ENCODE measurements around the gene CLTA. TPM values are rescaled to one million over a fixed set of nuclear protein-coding genes. Genes with fewer than 3 reads are reported as not detected.

CLTA gene
- total RNA-seq, 1 donor from 2014 or later, result 199 TPM

DNA sequence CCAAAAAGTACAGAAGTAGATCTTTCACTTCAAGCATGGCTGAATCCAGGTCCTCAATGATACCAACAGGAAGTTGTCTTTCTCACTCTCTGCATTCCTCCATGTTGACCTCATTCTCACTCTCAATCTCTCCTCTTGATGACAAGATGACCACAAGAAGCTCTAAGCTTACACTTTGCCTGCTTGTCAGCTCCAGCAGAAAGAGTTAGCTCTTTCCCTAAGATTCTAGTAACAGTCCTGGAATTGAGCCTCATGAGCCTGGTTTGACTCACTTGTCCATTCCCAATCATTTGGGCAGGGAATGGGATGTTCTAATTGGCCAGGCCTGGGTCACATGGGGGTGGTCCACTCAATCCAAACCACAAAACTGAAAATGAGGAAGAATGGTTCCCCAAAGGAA is 3.3 kb upstream of the CLTA start:
- Histone ChIP-seq H4K20me1 (ENCODE audit: low read depth) (peaks cover 14% of the 10 kb centered on the region), H3K4me2 (no peak overlapping the region), H3K9ac (no peak overlapping the region), H3K79me2 (ENCODE audit: low read depth) (peaks cover 17% of the 10 kb centered on the region), H3K36me3 (no peaks in the 10 kb centered on the region), H2AFZ (replicated peaks) (no peak overlapping the region), H3K27ac (no peak overlapping the region), H3K27me3 (no peaks in the 10 kb centered on the region), H3K4me1 (peaks cover 14% of the 10 kb centered on the region), H3K4me3 (no peak overlapping the region), H3F3A (ENCODE audit: low read depth) (peaks cover 30% of the 10 kb centered on the region), H3K9me3 (ENCODE audit: low read depth) (no peaks in the 10 kb centered on the region)
- H3K4me1 Mint-ChIP-seq, result peaks cover 18% of the 10 kb centered on the region
- H3K36me3 Mint-ChIP-seq, result no peaks in the 10 kb centered on the region
- no peak for TF ChIP-seq EZH2phosphoT487 (IDR thresholded peaks at IDR 0.05)
- H3K4me3 Mint-ChIP-seq, result no peak overlapping the region
- H3K27ac Mint-ChIP-seq, result no peak overlapping the region
- no peak for DNase-seq (ENCODE audit: low spot score)
- no peaks in the 10 kb centered on the region for H3K9me3 Mint-ChIP-seq
- H3K27me3 Mint-ChIP-seq (ENCODE audit: insufficient read depth, low read depth), result no peaks in the 10 kb centered on the region

DNA sequence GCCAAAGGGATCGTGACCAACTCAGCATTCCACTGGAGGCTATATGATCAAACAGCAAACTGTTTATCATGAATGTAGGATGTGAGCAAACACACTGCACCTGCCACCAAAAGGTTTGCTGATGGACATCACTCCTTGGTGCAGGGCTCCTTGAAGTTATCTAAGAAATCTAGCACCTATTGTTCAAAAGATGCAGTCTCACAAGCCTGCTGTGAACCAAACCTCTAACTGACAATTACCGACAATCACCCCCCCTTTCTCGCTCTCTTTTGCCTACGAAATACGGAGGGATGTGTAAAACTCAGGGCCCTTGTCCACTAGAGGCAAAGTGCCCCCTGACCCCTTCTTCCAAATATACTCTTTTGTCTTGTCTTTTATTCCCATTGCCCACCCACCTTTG is 2.5 kb upstream of the CLTA start:
- peaks cover 20% of the 10 kb centered on the region for H3K4me1 ChIP-seq
- no peak overlapping the region for H3K4me3 ChIP-seq
- no peak overlapping the region for H2AFZ ChIP-seq (replicated peaks)
- no peaks in the 10 kb centered on the region for H3K27me3 ChIP-seq
- H3K9me3 ChIP-seq (ENCODE audit: low read depth), result no peaks in the 10 kb centered on the region
- H3K9me3 Mint-ChIP-seq, result no peaks in the 10 kb centered on the region
- DNase-seq (ENCODE audit: low spot score), result no peak
- H3K27ac ChIP-seq, result no peak overlapping the region
- peaks cover 25% of the 10 kb centered on the region for H3K79me2 ChIP-seq (ENCODE audit: low read depth)
- no peaks in the 10 kb centered on the region for H3K27me3 Mint-ChIP-seq (ENCODE audit: insufficient read depth, low read depth)
- no peaks in the 10 kb centered on the region for H3K36me3 ChIP-seq
- H3K36me3 Mint-ChIP-seq, result no peaks in the 10 kb centered on the region
- H3K4me1 Mint-ChIP-seq, result peaks cover 24% of the 10 kb centered on the region
- H4K20me1 ChIP-seq (ENCODE audit: low read depth), result peaks cover 22% of the 10 kb centered on the region
- H3K4me2 ChIP-seq, result no peak overlapping the region
- no peak overlapping the region for H3K9ac ChIP-seq
- TF ChIP-seq, protein P1, sequence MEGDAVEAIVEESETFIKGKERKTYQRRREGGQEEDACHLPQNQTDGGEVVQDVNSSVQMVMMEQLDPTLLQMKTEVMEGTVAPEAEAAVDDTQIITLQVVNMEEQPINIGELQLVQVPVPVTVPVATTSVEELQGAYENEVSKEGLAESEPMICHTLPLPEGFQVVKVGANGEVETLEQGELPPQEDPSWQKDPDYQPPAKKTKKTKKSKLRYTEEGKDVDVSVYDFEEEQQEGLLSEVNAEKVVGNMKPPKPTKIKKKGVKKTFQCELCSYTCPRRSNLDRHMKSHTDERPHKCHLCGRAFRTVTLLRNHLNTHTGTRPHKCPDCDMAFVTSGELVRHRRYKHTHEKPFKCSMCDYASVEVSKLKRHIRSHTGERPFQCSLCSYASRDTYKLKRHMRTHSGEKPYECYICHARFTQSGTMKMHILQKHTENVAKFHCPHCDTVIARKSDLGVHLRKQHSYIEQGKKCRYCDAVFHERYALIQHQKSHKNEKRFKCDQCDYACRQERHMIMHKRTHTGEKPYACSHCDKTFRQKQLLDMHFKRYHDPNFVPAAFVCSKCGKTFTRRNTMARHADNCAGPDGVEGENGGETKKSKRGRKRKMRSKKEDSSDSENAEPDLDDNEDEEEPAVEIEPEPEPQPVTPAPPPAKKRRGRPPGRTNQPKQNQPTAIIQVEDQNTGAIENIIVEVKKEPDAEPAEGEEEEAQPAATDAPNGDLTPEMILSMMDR (IDR thresholded peaks at IDR 0.05), result no peak
- no peak for TF ChIP-seq EZH2phosphoT487 (IDR thresholded peaks at IDR 0.05)
- TF ChIP-seq EZH2 (IDR thresholded peaks at IDR 0.05), result no peak
- no peak overlapping the region for H3K27ac Mint-ChIP-seq
- H3F3A ChIP-seq (ENCODE audit: low read depth), result peaks cover 30% of the 10 kb centered on the region
- no peak overlapping the region for H3K4me3 Mint-ChIP-seq

DNA sequence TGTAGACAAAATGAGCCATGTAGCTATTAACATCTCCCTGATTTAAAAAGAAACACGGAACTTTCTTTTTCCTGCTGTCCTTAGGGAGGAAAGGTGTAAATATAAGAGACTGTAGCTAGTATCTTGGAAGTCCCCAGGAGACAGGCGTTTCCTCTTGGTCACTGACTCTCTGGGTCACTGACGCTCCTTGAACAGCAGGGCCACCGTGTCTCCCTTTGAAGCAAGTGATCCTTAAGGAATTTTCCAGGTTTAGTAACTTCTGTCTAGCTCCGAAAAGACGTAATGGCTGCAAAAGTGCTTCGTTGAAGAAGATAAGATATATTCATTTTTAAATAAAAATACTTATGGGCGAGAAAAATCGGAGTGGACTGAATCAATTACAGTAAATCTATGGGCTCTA is 745 bp upstream of the CLTA start:
- TF ChIP-seq EZH2 (IDR thresholded peaks at IDR 0.05) (no peak), EZH2phosphoT487 (IDR thresholded peaks at IDR 0.05) (no peak)
- TF ChIP-seq, protein P1 (IDR thresholded peaks at IDR 0.05), result no peak
- Mint-ChIP-seq H3K4me1 (peaks cover 29% of the 10 kb centered on the region), H3K9me3 (no peaks in the 10 kb centered on the region), H3K4me3 (peak overlapping the region; percentile 92), H3K27ac (peak overlapping the region; percentile 46), H3K27me3 (ENCODE audit: insufficient read depth, low read depth) (no peaks in the 10 kb centered on the region), H3K36me3 (peaks cover 1% of the 10 kb centered on the region)
- peak overlapping the region; percentile 85 for H3K4me2 ChIP-seq
- H3K4me3 ChIP-seq, result peak overlapping the region; percentile 78
- peaks cover 20% of the 10 kb centered on the region for H3K4me1 ChIP-seq
- H4K20me1 ChIP-seq (ENCODE audit: low read depth), result peaks cover 39% of the 10 kb centered on the region
- peak; percentile 40 for DNase-seq (ENCODE audit: low spot score)
- no peaks in the 10 kb centered on the region for H3K27me3 ChIP-seq
- no peak overlapping the region for H3K9ac ChIP-seq
- no peaks in the 10 kb centered on the region for H3K36me3 ChIP-seq
- H3K9me3 ChIP-seq (ENCODE audit: low read depth), result no peaks in the 10 kb centered on the region
- peak overlapping the region; percentile 27 for H3K27ac ChIP-seq
- peaks cover 43% of the 10 kb centered on the region for H3K79me2 ChIP-seq (ENCODE audit: low read depth)
- peaks cover 27% of the 10 kb centered on the region for H3F3A ChIP-seq (ENCODE audit: low read depth)
- H2AFZ ChIP-seq (replicated peaks), result peak overlapping the region; percentile 17

DNA sequence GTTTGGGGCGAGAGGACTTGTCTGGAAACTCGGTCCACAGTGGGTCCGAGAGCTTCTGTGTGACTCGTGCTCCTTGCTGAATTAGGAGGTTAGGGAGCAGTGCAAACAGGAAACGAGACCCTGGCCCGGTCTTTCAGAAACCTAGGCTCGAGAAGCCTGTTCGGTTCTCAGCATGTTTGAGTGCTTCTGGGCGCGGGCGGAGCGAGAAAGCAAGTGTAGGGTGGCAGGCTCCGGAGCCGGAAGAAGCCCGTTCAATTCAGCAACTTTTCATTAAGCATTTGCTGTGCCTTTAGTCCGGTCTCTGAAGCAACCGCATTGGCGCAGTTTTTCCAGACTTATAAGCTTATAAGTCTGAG is 547 bp downstream of the CLTA start:
- peak overlapping the region; percentile 92 for H3K4me2 ChIP-seq
- H3K9me3 ChIP-seq (ENCODE audit: low read depth), result no peaks in the 10 kb centered on the region
- peaks cover 49% of the 10 kb centered on the region for H4K20me1 ChIP-seq (ENCODE audit: low read depth)
- H3K27ac Mint-ChIP-seq, result peak overlapping the region; percentile 42
- H3K79me2 ChIP-seq (ENCODE audit: low read depth), result peaks cover 56% of the 10 kb centered on the region
- peaks cover 15% of the 10 kb centered on the region for H3F3A ChIP-seq (ENCODE audit: low read depth)
- no peaks in the 10 kb centered on the region for H3K27me3 Mint-ChIP-seq (ENCODE audit: insufficient read depth, low read depth)
- no peak for TF ChIP-seq EZH2 (IDR thresholded peaks at IDR 0.05)
- TF ChIP-seq, protein P1 (IDR thresholded peaks at IDR 0.05), result no peak
- TF ChIP-seq EZH2phosphoT487 (IDR thresholded peaks at IDR 0.05), result no peak
- H3K4me3 ChIP-seq, result peak overlapping the region; percentile 78
- H2AFZ ChIP-seq (replicated peaks), result no peak overlapping the region
- peaks cover 6% of the 10 kb centered on the region for H3K36me3 Mint-ChIP-seq
- no peaks in the 10 kb centered on the region for H3K36me3 ChIP-seq
- peak overlapping the region; percentile 92 for H3K4me3 Mint-ChIP-seq
- H3K9me3 Mint-ChIP-seq, result no peaks in the 10 kb centered on the region
- peaks cover 20% of the 10 kb centered on the region for H3K4me1 ChIP-seq
- H3K27ac ChIP-seq, result no peak overlapping the region
- H3K9ac ChIP-seq, result peak overlapping the region; percentile 87
- peak; percentile 43 for DNase-seq (ENCODE audit: low spot score)
- H3K4me1 Mint-ChIP-seq, result peaks cover 29% of the 10 kb centered on the region
- no peaks in the 10 kb centered on the region for H3K27me3 ChIP-seq
